Erythroblast (primary cell): ENCODE measurements around the gene GOLGA2.

Experiments
- GATA1 ChIP-seq: IDR thresholded peaks from 2 replicates; pipeline ENCODE4 v1.6.1; 2011; ENCODE audit warnings: low read depth, mild to moderate bottlenecking, control low read depth, low read length, moderate library complexity
- POLR2A ChIP-seq: IDR thresholded peaks from 2 replicates; pipeline ENCODE4 v1.6.1; 2011; ENCODE audit warnings: mild to moderate bottlenecking, low read length

GRCh38 chr9:128314697-128315096, 38.9 kb upstream of the GOLGA2 start:
- TF ChIP-seq POLR2A (no peak), GATA1 (no peak)
